Endothelial cell of umbilical vein (primary cell): Measurements from ENCODE around the gene USHBP1. TPM values are rescaled to one million over a fixed set of nuclear protein-coding genes. Genes with fewer than 3 reads are reported as not detected.
"Not testable (repeated sequence)": the region's sequence is repeated elsewhere in the genome, so short reads cannot be mapped to it uniquely, and the experiment has no call there.

ENCODE experiments used
- BruUV-seq: library from RNA; stranded (reverse); fragments of 400-500 nt; replicated peaks from 2 replicates; lab custom pipeline; 2021; lab: Mats Ljungman, UMichigan
- CTCF ChIA-PET: fragments of 300-600, 350-600 bp; sonication (Branson Sonifier 250); formaldehyde crosslinking; loops from one replicate; lab custom pipeline; 2021; ENCODE audit warnings: antibody characterized with exemption, inconsistent platforms; lab: Charles Lee
- POLR2A ChIA-PET: fragments of 300-600, 350-600 bp; sonication (Branson Sonifier 250); formaldehyde crosslinking; loops from one replicate; lab custom pipeline; 2021; ENCODE audit warnings: antibody characterized with exemption, inconsistent platforms; lab: Charles Lee
- DNase-seq: peaks from one replicate; pipeline ENCODE4 v3.0.0-alpha.2; 2011; ENCODE audit warnings: low read depth, low spot score
- FAIRE-seq: peaks from 2 replicates; lab custom pipeline; 2011; peaks lifted over from hg19 to GRCh38; lab: Jason Lieb, UNC
- H2AFZ ChIP-seq: 2 replicates; pipeline ENCODE4 v1.6.0; 2012; ENCODE audit warnings: low read depth, low read length, control low read depth, inconsistent platforms
- H3K27ac ChIP-seq: 2 replicates; pipeline ENCODE4 v1.5.1; 2011; ENCODE audit warnings: low read depth, mild to moderate bottlenecking, control low read depth, low read length, moderate library complexity; ENCODE audit not compliant: insufficient read depth
- H3K27me3 ChIP-seq, 2 experiments: 2 replicates each; pipeline versions ENCODE4 v1.6.0 to v1.6.1; 2011; ENCODE audit warnings: low read length in 2 of 2, mixed read lengths in 1 of 2; ENCODE audit not compliant: control insufficient read depth in 2 of 2, insufficient read depth in 2 of 2
- H3K36me3 ChIP-seq, 2 experiments: 2 replicates in 1 of 2; 3 replicates in 1 of 2; pipeline ENCODE4 v1.5.1; 2011; ENCODE audit warnings: low read length in 2 of 2, mild to moderate bottlenecking in 1 of 2, moderate library complexity in 1 of 2; ENCODE audit not compliant: control insufficient read depth in 2 of 2, insufficient read depth in 2 of 2; ENCODE audit errors: extremely low read depth in 1 of 2
- H3K4me1 ChIP-seq: 3 replicates; pipeline ENCODE4 v1.5.1; 2011; ENCODE audit warnings: mild to moderate bottlenecking, low read length; ENCODE audit not compliant: control insufficient read depth, insufficient read depth; ENCODE audit errors: extremely low read depth
- H3K4me2 ChIP-seq: 2 replicates; pipeline ENCODE4 v1.6.1; 2011; ENCODE audit warnings: low read length, control low read depth, mixed read lengths; ENCODE audit not compliant: insufficient read depth
- H3K4me3 ChIP-seq, 3 experiments: fragments of 200-600 bp in 1 of 3; sonication (generic), shearing (Covaris generic) in 1 of 3; replicated peaks in 1 of 3; 2 replicates each; pipeline ENCODE4 v1.5.1; 2011 to 2016; ENCODE audit warnings: control low read depth in 3 of 3, low read length in 3 of 3, mild to moderate bottlenecking in 2 of 3, inconsistent platforms in 1 of 3, low read depth in 1 of 3, moderate library complexity in 1 of 3; ENCODE audit not compliant: insufficient read depth in 1 of 3
- H3K79me2 ChIP-seq: 2 replicates; pipeline ENCODE4 v1.6.0; 2012; ENCODE audit warnings: low read length, inconsistent platforms; ENCODE audit not compliant: control insufficient read depth, insufficient read depth
- H3K9ac ChIP-seq: replicated peaks from 2 replicates; pipeline ENCODE3; 2011; ENCODE audit warnings: low read length, control low read depth; ENCODE audit not compliant: insufficient read depth; ENCODE audit errors: extremely low read depth
- H3K9me1 ChIP-seq: replicated peaks from 3 replicates; pipeline ENCODE4 v1.6.0; 2011; ENCODE audit warnings: mild to moderate bottlenecking, low read length; ENCODE audit not compliant: control insufficient read depth, insufficient read depth; ENCODE audit errors: extremely low read depth
- H3K9me3 ChIP-seq: replicated peaks from 2 replicates; pipeline ENCODE4 v1.5.1; 2012; ENCODE audit warnings: low read length, inconsistent platforms; ENCODE audit not compliant: control insufficient read depth, insufficient read depth
- H4K20me1 ChIP-seq: replicated peaks from 2 replicates; pipeline ENCODE3; 2011; ENCODE audit warnings: mild to moderate bottlenecking, low read length; ENCODE audit not compliant: control insufficient read depth, insufficient read depth; ENCODE audit errors: extremely low read depth
- MYC ChIP-seq: IDR thresholded peaks from one replicate; pipeline ENCODE4 v1.6.1; 2011; ENCODE audit warnings: mild to moderate bottlenecking, low read depth, low read length
- dilution Hi-C: fragments of 300-500 bp; cut with MboI; formaldehyde crosslinking; loops from one replicate; pipeline ENCODE4 v1.15.0; 2019; ENCODE audit warnings: low sequenced_read_pairs; ENCODE audit not compliant: extremely low pct_ligation_motif_present
- intact Hi-C: fragments of 100-400 bp; cut with micrococcal nuclease; formaldehyde crosslinking; loops from one replicate; pipeline ENCODE4 v1.10.0; 2022
- polyA plus RNA-seq, 4 experiments: library from polyadenylated mRNA; depleted of rRNA in 3 of 4; stranded (reverse) in 3 of 4; unstranded in 1 of 4; fragments of >200 nt; gene quantifications; 2 replicates each; pipeline versions ENCODE4 v1.2.1 to v1.2.3, GENCODE V29; 2011 to 2012; ENCODE audit warnings: missing spikeins in 1 of 4
- total RNA-seq: library from RNA; stranded (reverse); gene quantifications from 2 replicates; pipeline ENCODE4 v1.2.3, GENCODE V29; 2021
- TF ChIP-seq, protein P1 (sequence below): IDR thresholded peaks from 2 replicates; pipeline ENCODE4 v1.6.1; 2011; ENCODE audit not compliant: insufficient read depth, insufficient read length

Gene USHBP1
- total and polyA plus RNA-seq, 2 donors (not counting 3 experiments of a cell fraction or from before 2014, with no cell fraction given), result 14.8 to 20.4 TPM

DNA sequence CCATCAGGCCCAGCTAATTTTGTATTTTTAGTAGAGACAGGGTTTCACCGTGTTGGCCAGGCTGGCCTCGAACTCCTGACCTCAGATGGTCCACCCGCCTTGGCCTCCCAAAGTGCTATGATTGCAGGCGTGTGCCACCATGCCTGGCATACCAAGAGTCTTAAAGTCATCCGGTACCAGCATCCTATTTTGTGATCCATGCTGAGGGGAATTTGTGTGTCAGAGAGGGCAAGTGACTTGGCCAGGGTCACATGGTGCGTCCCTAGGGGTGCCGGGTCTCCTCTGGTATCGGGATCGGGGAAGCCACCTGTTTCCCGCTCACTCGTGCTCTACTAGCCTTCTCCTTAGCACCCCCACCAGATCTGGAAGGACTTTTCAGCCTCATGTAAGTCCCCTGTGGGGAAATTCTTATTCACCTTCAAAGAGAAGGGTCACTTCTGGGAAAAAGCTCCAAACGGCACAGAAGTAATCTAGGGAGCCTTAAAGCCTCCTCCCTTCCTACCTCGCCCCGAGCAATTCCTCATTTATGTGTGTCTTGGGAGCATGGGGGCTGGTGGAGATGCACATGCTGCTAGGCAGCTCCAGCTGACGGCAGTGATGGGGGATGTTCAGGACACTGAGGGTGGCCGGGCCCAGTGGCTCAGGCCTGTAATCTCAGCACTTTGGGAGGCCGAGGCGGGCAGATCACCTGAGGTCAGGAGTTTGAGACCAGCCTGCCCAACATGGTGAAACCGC is 11.1 kb upstream of the USHBP1 start:
- Histone ChIP-seq H3K9me1 (no peaks in the 10 kb centered on the region), H3K9ac (no peak overlapping the region), H4K20me1 (no peaks in the 10 kb centered on the region), H3K4me1 (no peaks in the 10 kb centered on the region), H3K27me3 (no peaks in the 10 kb centered on the region), H3K4me3 (no peak overlapping the region), H3K79me2 (no peaks in the 10 kb centered on the region), H2AFZ (no peak overlapping the region), H3K27ac (no peak overlapping the region), H3K9me3 (no peaks in the 10 kb centered on the region), H3K36me3 (peaks cover 10 to 33% of the 10 kb centered on the region in 2 experiments), H3K4me2 (no peak overlapping the region)
- intact Hi-C loops, result no loop called here
- dilution Hi-C loops, result no loop called here
- no peak for FAIRE-seq
- no TSS peak for BruUV-seq
- TF ChIP-seq MYC, result no peak
- TF ChIP-seq, protein P1, sequence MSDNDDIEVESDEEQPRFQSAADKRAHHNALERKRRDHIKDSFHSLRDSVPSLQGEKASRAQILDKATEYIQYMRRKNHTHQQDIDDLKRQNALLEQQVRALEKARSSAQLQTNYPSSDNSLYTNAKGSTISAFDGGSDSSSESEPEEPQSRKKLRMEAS, result no peak
- CTCF ChIA-PET, result no interaction called here
- POLR2A ChIA-PET, result no interaction called here
- DNase-seq, result no peak

DNA sequence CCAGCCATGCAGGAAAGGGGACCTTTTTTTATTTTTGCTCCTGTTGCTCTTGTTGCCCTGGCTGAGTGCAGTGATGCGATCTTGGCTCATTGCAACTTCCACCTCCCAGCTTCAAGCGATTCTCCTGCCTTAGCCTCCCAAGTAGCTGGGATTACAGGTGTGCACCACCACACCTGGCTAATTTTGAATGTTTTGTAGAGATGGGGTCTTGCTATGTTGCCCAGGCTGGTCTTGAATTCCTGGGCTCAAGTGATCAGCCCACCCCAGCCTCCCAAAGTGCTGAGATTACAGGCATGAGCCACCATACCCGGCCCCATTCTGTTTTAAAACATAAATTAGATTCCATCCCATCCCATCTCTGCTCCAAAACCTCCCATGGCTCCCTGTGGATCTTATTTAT is 10.3 kb upstream of the USHBP1 start:
- H2AFZ ChIP-seq, H3K4me1 ChIP-seq, intact Hi-C loops, H3K27me3 ChIP-seq, BruUV-seq, H3K79me2 ChIP-seq, H3K9me1 ChIP-seq, H3K9ac ChIP-seq, FAIRE-seq, H3K4me3 ChIP-seq, H3K4me2 ChIP-seq, CTCF ChIA-PET, dilution Hi-C loops, H3K9me3 ChIP-seq, H4K20me1 ChIP-seq, DNase-seq, H3K27ac ChIP-seq, POLR2A ChIA-PET: not testable (repeated sequence)
- H3K36me3 ChIP-seq, result peaks cover 10 to 35% of the 10 kb centered on the region in 2 experiments
